GM12874 (cell line): ENCODE results near the gene ASAP3.

Experiments
- CTCF ChIP-seq: IDR thresholded peaks from 2 replicates; pipeline ENCODE4 v1.5.1; 2011; ENCODE audit warnings: low read depth, mild to moderate bottlenecking, control low read depth, low read length, moderate library complexity; ENCODE audit not compliant: insufficient read depth

ASAP3 gene

GRCh38 chr1:23477359-23478144, 6.4 kb downstream of the ASAP3 start:
- TF ChIP-seq CTCF: no peak

GRCh38 chr1:23475641-23476040, 8.3 kb downstream of the ASAP3 start:
- TF ChIP-seq CTCF: no peak

- no peak for TF ChIP-seq CTCF
Observed at GRCh38 chr1:23475134-23475628, 8.8 kb downstream of the ASAP3 start.

GRCh38 chr1:23473037-23473800, 10.8 kb downstream of the ASAP3 start:
- TF ChIP-seq CTCF: no peak

- TF ChIP-seq CTCF: no peak
Observed at GRCh38 chr1:23472351-23473036, 11.5 kb downstream of the ASAP3 start.

GRCh38 chr1:23471473-23472075, 12.4 kb downstream of the ASAP3 start:
- no peak for TF ChIP-seq CTCF
